Lung (tissue), 12 donors: ENCODE data around the gene EHBP1. TPM values are rescaled to one million over a fixed set of nuclear protein-coding genes. Genes with fewer than 3 reads are reported as not detected.

Experiments used
- ATAC-seq: fragments of 200-7000 bp; cut with Tn5 transposase; one replicate; pipeline ENCODE4 v1.9.1; 2020; ENCODE audit warnings: moderate number of reproducible peaks; ENCODE audit not compliant: insufficient read depth, low FRiP score
- DNase-seq, 3 donors: peaks; one replicate each; pipeline ENCODE4 v3.0.0-alpha.2; 2013 to 2017
- H3K27ac ChIP-seq, 2 donors: one replicate each; pipeline ENCODE4 v1.5.1; 2013; ENCODE audit warnings: mild to moderate bottlenecking in 2 of 2, moderate library complexity in 2 of 2, control low read depth in 1 of 2, inconsistent platforms in 1 of 2, low read depth in 1 of 2, low read length in 1 of 2
- H3K27me3 ChIP-seq, 3 donors: one replicate each; pipeline ENCODE4 v1.5.1; 2013; ENCODE audit warnings: low read length in 2 of 3; ENCODE audit not compliant: control insufficient read depth in 3 of 3, insufficient read depth in 3 of 3
- H3K36me3 ChIP-seq, 4 donors: one replicate each; pipeline ENCODE4 v1.5.1; 2013; ENCODE audit warnings: low read length in 4 of 4, mild to moderate bottlenecking in 1 of 4, moderate library complexity in 1 of 4; ENCODE audit not compliant: control insufficient read depth in 4 of 4, insufficient read depth in 4 of 4
- H3K4me1 ChIP-seq, 5 donors: one replicate each; pipeline ENCODE4 v1.5.1; 2013; ENCODE audit warnings: low read length in 5 of 5, mild to moderate bottlenecking in 2 of 5, moderate library complexity in 1 of 5; ENCODE audit not compliant: control insufficient read depth in 5 of 5, insufficient read depth in 5 of 5
- H3K4me3 ChIP-seq: one replicate; pipeline ENCODE4 v1.5.1; 2013; ENCODE audit warnings: mild to moderate bottlenecking, control low read depth, moderate library complexity
- H3K9ac ChIP-seq, 2 donors: one replicate each; pipeline ENCODE4 v1.5.1; 2013; ENCODE audit warnings: low read length in 2 of 2, control low read depth in 1 of 2; ENCODE audit not compliant: insufficient read depth in 1 of 2
- H3K9me3 ChIP-seq, 4 donors: one replicate each; pipeline ENCODE4 v1.5.1; 2013; ENCODE audit warnings: low read length in 3 of 4, mild to moderate bottlenecking in 1 of 4, moderate library complexity in 1 of 4; ENCODE audit not compliant: control insufficient read depth in 4 of 4, insufficient read depth in 3 of 4
- CTCF ChIP-seq: IDR thresholded peaks from 2 replicates; pipeline ENCODE4 v1.5.1; 2012; ENCODE audit warnings: mild to moderate bottlenecking; ENCODE audit errors: control extremely low read depth, extremely low read depth
- WGBS, 2 donors: extraction: QIAGEN DNeasy Blood & Tissue Kit; methylation state at CpG; one replicate each; pipeline ENCODE4 v1.1.7; 2013; 5-methylcytosine and 5-hydroxymethylcytosine counted together
- polyA plus RNA-seq, 2 donors: library from polyadenylated mRNA; stranded (reverse); fragments of 200-250 nt; gene quantifications; one replicate each; pipeline ENCODE4 v1.2.1, GENCODE V29; 2013
- total RNA-seq, 2 donors: library from RNA; depleted of rRNA in 1 of 2; stranded (reverse); fragments of >200 nt in 1 of 2; gene quantifications; one replicate each; pipeline ENCODE4 v1.2.1, GENCODE V29; 2014 to 2021
- donor health status: control.
- donor health status: control.
- donor health status: Bipolar disorder and iron deficiency.
- donor health status: healthy.
- donor health status: DM: yes; HTN: yes; CAD: no.

The EHBP1 gene
- total and polyA plus RNA-seq, 4 donors = 7.9 to 83.2 (median 22.7) TPM

GRCh38 chr2:62724886-62725711, 19.6 kb downstream of the EHBP1 start:
- Histone ChIP-seq H3K36me3 (no peaks in the 10 kb centered on the region), H3K9me3 (peaks cover 0 to 3% (median 0%) of the 10 kb centered on the region in 4 donors), H3K27me3 (no peaks in the 10 kb centered on the region), H3K4me1 (peaks cover 0 to 7% (median 0%) of the 10 kb centered on the region in 5 donors), H3K4me3 (no peak overlapping the region), H3K27ac (no peak overlapping the region), H3K9ac (no peak overlapping the region)
- DNase-seq = no peak
- no peak for TF ChIP-seq CTCF
- ATAC-seq = no peak
- 95% methylated on average over 10 of the region's 10 CpGs for WGBS, 2 donors

GRCh38 chr2:62725712-62726055, 20.2 kb downstream of the EHBP1 start:
- 91 to 96% methylated on average over 3 of the region's 3 CpGs for WGBS, 2 donors

GRCh38 chr2:62727259-62727867, 21.9 kb downstream of the EHBP1 start:
- TF ChIP-seq CTCF = no peak
- no peak overlapping the region for H3K9ac ChIP-seq
- ATAC-seq = no peak

More at GRCh38 chr2:62725712-62726055, 20.2 kb downstream of the EHBP1 start:
- Histone ChIP-seq H3K9ac (no peak overlapping the region), H3K9me3 (peaks cover 0 to 3% (median 0%) of the 10 kb centered on the region in 4 donors), H3K27me3 (no peaks in the 10 kb centered on the region), H3K36me3 (no peaks in the 10 kb centered on the region), H3K4me3 (no peak overlapping the region), H3K4me1 (peaks cover 0 to 7% (median 0%) of the 10 kb centered on the region in 5 donors), H3K27ac (no peak overlapping the region)
- TF ChIP-seq CTCF = no peak
- DNase-seq (no peak), ATAC-seq (no peak)

More at GRCh38 chr2:62727259-62727867, 21.9 kb downstream of the EHBP1 start:
- H3K4me3 ChIP-seq = no peak overlapping the region
- no peaks in the 10 kb centered on the region for H3K36me3 ChIP-seq
- H3K4me1 ChIP-seq = peaks cover 0 to 7% (median 0%) of the 10 kb centered on the region in 5 donors
- H3K27me3 ChIP-seq = no peaks in the 10 kb centered on the region
- peaks cover 0 to 15% (median 0%) of the 10 kb centered on the region in 4 donors for H3K9me3 ChIP-seq
- WGBS, 2 donors = 83 to 87% methylated on average over 2 of the region's 2 CpGs
- no peak for DNase-seq
- no peak overlapping the region for H3K27ac ChIP-seq
